Erythroblast (primary cell): ENCODE results near the gene PPT2.

Experiments used
- DNase-seq, 2 experiments: peaks; one replicate each; lab custom pipeline; 2025; lab: John Stamatoyannopoulos, UW
- GATA1 ChIP-seq: IDR thresholded peaks from 2 replicates; pipeline ENCODE4 v1.6.1; 2011; ENCODE audit warnings: low read depth, mild to moderate bottlenecking, control low read depth, low read length, moderate library complexity
- POLR2A ChIP-seq: IDR thresholded peaks from 2 replicates; pipeline ENCODE4 v1.6.1; 2011; ENCODE audit warnings: mild to moderate bottlenecking, low read length

The PPT2 gene

GRCh38 chr6:32168807-32169591 is 15.1 kb downstream of the PPT2 start:
- TF ChIP-seq GATA1, result no peak
- TF ChIP-seq POLR2A, result peak; percentile 42
- DNase-seq, result no peak

- TF ChIP-seq GATA1 (no peak), POLR2A (no peak)
- DNase-seq, result no peak
Observed at GRCh38 chr6:32170294-32170693, 16.4 kb downstream of the PPT2 start.

DNA sequence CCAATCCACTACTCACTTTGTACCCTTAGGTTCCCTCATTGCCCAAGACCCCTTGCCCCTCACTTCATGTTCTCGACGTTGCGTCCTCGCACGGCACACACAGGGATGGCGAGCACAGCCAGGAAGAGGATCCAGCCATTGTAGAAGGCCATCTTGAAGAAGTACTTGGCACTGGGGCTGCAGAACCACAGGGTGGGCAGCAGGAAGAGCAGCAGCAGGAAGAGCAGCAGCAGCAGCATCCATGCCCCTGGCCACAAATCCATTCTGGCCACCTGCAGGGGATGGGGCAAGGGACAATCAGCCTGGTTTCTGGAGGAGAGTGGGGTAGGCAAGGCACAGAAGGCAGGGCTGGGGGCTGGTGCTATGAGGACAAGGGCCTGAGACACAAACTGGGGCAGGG is 17.3 kb downstream of the PPT2 start:
- TF ChIP-seq GATA1, result no peak
- TF ChIP-seq POLR2A, result no peak
- no peak for DNase-seq

GRCh38 chr6:32173051-32173727 is 19.2 kb downstream of the PPT2 start:
- DNase-seq, result no peak
- TF ChIP-seq GATA1 (no peak), POLR2A (no peak)

GRCh38 chr6:32174416-32174815 is 20.5 kb downstream of the PPT2 start:
- no peak for TF ChIP-seq POLR2A
- TF ChIP-seq GATA1, result no peak
- DNase-seq, result no peak

DNA sequence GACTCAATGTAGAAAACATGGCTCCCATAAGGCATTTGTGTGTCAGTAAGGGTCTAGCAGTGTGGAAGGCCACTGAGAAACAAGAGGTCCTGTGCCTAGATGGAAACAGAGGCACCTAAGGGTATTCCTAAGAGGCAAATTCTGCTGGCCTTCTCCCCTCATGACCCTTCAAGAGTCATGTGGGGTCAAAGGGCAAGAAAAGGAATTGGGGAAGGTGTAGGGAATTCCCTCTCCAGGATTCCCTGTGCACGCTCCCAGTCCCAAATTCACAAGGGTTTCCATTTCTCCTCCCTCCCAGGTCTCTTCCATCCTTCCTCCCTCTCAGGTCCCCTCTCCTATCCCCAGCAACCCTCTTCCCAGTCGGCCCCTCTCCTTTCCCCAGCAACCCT is 21.4 kb downstream of the PPT2 start:
- no peak for DNase-seq
- TF ChIP-seq GATA1, result no peak
- no peak for TF ChIP-seq POLR2A

GRCh38 chr6:32175711-32176475 is 22.0 kb downstream of the PPT2 start, which contains the start of gene AGPAT1:
TSS of gene AGPAT1 (minus strand) at chr6:32176084. CDS start at chr6:32171496, 4,588 bp downstream.
- TF ChIP-seq POLR2A, result peak; percentile 79
- TF ChIP-seq GATA1, result no peak
- DNase-seq, result peak; percentile 97 to 98

GRCh38 chr6:32176476-32177182 is 22.7 kb downstream of the PPT2 start:
- TF ChIP-seq GATA1, result no peak
- no peak for TF ChIP-seq POLR2A

DNA sequence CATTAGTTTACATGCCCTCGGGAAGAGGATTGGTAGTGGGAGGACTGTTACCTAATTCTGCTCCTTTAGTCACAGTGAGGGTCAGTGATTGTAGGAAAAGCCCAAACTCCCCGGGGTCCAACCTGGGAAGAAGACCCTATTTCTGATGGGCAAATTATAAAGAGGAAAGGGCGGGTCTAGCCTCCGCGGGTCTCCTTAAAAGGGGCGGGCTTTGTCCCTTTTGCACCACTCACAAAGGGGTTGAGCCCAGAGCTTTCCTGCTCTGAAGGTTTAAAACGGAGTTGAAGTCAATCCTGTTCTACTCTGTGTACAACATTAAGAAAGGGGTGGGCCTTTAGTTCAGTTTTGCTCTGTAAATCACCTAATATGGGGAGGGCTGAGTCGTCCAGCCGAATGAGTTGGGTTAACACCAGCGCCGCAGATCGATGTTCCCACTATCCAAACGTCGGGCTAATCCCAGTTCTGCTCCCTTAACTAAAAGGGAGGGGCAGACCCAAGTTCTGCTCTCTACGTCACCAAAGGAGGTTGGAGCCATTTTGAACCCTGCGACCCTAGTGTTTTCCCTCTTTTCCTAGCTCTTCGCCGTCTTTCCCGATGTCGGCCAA is 23.3 kb downstream of the PPT2 start:
- peak; percentile 63 to 78 for DNase-seq
- TF ChIP-seq POLR2A, result no peak
- no peak for TF ChIP-seq GATA1

More at GRCh38 chr6:32176476-32177182, 22.7 kb downstream of the PPT2 start:
- DNase-seq, result no peak

GRCh38 chr6:32177788-32178546 is 24.0 kb downstream of the PPT2 start, which contains the start of gene RNF5:
TSS of gene RNF5 (plus strand) at chr6:32178405. CDS start at chr6:32178512, 107 bp downstream.
- DNase-seq, result peak; percentile 98 to 100
- TF ChIP-seq GATA1 (no peak), POLR2A (peak; percentile 80)

DNA sequence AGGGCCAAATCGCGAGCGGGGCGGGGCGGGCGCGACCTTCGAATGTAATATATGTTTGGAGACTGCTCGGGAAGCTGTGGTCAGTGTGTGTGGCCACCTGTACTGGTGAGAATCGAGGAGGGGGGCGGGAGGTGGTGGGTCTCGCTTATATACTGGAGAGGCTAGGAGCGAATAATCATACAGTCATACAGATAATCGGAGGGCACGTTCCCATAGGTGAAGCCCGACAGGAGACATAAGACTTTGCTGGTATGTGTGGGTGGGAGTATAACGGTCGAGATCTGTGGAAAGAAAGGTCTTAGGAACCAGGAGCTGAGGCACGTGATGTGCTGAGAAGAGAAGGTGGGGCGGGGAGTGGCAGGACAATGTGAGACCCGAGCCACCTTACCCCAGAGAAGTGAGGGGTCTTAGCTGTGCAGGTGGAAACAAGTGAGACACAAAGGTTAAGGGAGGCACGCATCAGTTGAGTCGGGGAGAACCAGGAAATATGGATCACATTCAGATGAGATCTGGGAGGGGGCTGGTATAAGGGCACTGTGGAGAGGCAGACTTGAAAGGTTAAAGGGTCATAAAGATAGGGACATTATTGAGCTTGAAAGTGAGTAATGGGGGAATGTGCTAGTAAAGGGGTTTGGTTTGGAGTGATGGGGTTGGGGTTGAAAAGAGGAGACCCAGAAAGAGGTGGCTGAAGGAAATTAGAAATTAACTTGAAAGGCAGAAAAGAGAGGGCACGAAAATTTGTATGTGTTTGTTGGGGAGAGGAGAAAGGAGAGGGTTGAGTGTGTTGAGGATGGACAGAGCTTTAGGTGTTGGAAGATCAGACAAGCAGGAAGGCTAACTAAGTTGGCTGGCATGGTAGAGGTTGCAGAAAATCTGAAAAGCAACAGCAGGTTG is 24.9 kb downstream of the PPT2 start:
- DNase-seq, result peak in 1 of 2 experiments; percentile 74
- no peak for TF ChIP-seq GATA1
